H54 (cell line): Measurements from ENCODE around the gene TERF2IP.

ENCODE experiments used
- DNase-seq: peaks from one replicate; pipeline ENCODE4 v3.0.0; 2011; ENCODE audit warnings: low spot score, mixed read lengths; ENCODE audit not compliant: insufficient read length
- FAIRE-seq: peaks from 3 replicates; lab custom pipeline; 2011; peaks lifted over from hg19 to GRCh38; lab: Jason Lieb, UNC
- POLR2A ChIP-seq: IDR thresholded peaks from 2 replicates; pipeline ENCODE4 v1.6.1; 2011; ENCODE audit warnings: low read depth, mild to moderate bottlenecking, low read length

Gene TERF2IP

DNA sequence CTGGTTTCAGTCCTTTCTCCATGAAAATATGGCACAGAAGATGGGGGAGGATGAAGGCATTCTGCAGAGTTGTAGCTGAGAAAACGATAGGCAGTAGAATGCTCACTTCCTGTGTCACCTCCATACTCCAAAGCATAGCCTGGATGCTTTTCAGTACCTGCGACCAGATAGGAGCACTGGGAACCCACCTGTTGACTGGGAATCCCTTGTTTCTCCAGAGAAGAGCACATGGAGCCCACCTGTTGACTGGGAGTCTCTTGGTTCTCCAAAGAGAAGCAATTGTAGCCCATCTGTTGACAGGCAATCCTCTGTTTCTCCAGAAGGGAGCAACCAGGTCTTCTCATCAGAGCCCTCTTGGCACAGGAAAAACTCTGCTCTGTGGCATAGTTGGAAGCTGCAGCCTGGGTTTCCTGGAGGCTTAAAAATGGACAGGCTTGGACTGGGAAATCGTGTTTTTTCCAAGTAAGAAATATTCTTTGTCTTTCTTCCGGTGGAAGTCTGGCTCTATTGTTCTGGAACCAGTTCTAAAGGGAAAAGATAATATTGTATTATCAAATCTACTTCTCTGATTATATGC, 13.2 kb downstream of the TERF2IP start:
- no peak for TF ChIP-seq POLR2A
- DNase-seq, result no peak
- FAIRE-seq, result no peak

DNA sequence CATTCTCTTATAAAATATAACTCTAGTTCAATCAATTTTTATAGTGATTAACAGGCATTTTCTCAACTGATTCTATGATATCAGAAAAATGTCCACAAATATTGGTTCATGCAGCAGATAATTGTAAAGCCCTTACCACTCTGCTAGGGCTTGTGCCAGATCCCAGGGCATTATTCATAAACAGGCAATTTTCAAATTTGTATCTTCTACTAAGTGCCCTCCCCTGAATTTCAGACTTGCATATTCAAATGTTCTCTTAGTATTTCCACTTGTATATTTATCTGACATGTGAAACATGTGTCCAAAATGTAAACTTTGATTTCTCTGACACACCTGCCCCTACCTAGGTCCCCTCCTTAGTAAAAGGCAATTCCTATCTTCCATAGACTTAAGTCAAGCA, 19.9 kb downstream of the TERF2IP start:
- no peak for DNase-seq
- no peak for TF ChIP-seq POLR2A
- FAIRE-seq, result no peak

- no peak for TF ChIP-seq POLR2A
- no peak for DNase-seq
- FAIRE-seq, result no peak
Observed at GRCh38 chr16:75676909-75677308, 29.3 kb downstream of the TERF2IP start, which contains the start of gene CPHXL2. TSS of gene CPHXL2 (minus strand) at chr16:75677009. CDS start at chr16:75676999, 10 bp downstream.

GRCh38 chr16:75679366-75679765, 31.8 kb downstream of the TERF2IP start:
- FAIRE-seq (no peak), DNase-seq (no peak)
- TF ChIP-seq POLR2A, result no peak

GRCh38 chr16:75682308-75682707, 34.7 kb downstream of the TERF2IP start:
- no peak for TF ChIP-seq POLR2A
- FAIRE-seq (no peak), DNase-seq (no peak)

DNA sequence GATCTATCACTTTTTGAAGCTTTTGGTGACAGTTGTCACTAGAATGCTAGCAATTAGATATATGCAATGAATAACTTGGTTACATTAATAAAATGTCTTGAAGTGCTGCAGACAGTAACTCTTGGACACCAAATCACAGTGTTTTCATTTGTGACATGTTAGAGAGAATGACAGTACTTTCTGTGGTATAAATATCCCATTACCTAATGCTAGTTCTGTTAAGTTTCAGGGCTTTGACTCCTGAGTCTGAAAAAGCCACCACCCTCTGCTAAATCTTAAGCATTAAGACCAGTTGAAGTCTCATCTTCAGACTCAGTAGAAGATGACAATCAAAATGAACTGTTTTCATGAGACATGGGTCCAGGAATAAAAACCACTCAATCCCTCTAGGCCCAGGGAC, 39.8 kb downstream of the TERF2IP start:
- no peak for TF ChIP-seq POLR2A
- DNase-seq (no peak), FAIRE-seq (no peak)

GRCh38 chr16:75695708-75696107, 48.1 kb downstream of the TERF2IP start:
- FAIRE-seq, result no peak
- DNase-seq, result no peak
- no peak for TF ChIP-seq POLR2A

DNA sequence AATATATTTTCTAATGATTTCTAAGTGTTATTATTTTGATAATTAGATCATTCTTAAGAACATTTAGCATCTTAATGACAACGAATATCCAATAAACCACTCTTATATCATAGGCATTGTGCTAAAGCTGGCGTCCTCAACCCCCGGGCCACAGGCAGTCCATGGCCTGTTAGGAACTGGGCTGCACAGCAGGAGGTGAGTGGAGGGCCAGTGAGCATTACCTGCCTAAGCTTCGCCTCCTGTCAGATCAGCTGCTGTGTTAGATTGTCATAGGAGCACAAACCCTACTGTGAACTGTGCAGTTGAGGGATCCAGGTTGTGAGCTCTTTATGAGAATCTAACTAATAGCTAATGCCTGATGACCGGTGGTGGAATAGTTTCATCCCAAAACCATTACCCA, 50.0 kb downstream of the TERF2IP start:
- no peak for FAIRE-seq
- no peak for DNase-seq
- no peak for TF ChIP-seq POLR2A

DNA sequence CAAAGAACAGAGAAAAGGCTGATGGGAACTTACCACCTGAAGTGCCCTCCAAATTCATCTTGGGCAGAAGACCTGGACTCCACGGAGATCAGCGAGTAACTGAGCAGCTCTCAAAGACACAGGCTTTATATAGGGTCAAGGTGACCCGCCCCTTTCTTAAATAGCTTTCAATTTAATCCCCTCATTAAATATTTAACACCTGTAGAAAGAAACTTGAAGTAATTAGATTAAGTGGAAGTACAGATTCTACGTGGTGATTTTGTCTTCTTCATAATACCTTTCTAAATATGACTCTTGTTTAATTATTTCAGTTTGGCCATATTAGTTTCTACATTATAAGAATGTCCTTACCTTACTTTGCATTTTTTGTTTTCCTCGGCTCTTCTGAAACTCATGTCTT, 53.8 kb downstream of the TERF2IP start, which contains the start of gene DUXB:
Gene DUXB (minus strand): TSS at position 101 of the 400 bp plus-strand sequence. CDS start 43 bp downstream, at position 58.
- no peak for DNase-seq
- TF ChIP-seq POLR2A, result no peak
- FAIRE-seq, result no peak

DNA sequence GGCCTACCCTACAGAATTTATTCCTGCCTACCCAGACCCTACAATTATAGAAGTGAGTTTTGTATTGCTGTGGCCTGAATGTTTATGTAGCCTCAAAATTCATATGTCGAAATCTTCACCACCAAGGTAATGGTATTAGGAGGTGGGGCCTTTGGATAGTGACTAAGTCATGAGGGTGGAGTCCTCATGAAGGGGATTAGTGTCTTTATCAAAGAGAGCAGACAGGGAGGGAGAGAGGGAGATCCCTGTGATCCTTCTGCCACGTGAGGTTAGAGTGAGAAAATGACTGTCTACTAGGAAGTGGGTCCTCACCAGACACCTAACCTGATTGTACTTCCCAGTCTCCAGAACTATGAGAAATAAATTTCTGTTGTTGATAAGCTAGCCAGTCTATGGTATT, 54.7 kb downstream of the TERF2IP start:
- DNase-seq, result no peak
- FAIRE-seq, result no peak
- TF ChIP-seq POLR2A, result no peak

DNA sequence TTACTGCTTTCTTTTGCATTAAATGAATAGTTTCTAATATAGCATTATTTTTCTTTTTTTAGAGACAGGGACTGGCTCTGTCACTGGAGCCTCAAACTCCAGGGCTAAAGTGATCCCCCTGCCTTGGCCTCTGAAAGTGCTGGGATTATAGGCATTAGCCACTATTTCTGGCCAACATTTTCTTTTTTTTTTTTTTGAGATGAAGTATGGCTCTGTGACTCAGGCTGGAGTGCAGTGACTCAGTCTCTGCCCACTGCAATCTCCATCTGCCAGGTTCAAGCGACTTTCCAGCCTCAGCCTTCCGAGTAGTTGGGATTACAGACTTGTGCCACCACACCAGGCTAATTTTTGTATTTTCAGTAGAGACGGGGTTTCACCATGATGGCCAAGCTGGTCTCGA, 55.7 kb downstream of the TERF2IP start:
- FAIRE-seq (no peak), DNase-seq (no peak)
- no peak for TF ChIP-seq POLR2A
